Measurements from ENCODE around the gene MMS22L.

The MMS22L gene, protein sequence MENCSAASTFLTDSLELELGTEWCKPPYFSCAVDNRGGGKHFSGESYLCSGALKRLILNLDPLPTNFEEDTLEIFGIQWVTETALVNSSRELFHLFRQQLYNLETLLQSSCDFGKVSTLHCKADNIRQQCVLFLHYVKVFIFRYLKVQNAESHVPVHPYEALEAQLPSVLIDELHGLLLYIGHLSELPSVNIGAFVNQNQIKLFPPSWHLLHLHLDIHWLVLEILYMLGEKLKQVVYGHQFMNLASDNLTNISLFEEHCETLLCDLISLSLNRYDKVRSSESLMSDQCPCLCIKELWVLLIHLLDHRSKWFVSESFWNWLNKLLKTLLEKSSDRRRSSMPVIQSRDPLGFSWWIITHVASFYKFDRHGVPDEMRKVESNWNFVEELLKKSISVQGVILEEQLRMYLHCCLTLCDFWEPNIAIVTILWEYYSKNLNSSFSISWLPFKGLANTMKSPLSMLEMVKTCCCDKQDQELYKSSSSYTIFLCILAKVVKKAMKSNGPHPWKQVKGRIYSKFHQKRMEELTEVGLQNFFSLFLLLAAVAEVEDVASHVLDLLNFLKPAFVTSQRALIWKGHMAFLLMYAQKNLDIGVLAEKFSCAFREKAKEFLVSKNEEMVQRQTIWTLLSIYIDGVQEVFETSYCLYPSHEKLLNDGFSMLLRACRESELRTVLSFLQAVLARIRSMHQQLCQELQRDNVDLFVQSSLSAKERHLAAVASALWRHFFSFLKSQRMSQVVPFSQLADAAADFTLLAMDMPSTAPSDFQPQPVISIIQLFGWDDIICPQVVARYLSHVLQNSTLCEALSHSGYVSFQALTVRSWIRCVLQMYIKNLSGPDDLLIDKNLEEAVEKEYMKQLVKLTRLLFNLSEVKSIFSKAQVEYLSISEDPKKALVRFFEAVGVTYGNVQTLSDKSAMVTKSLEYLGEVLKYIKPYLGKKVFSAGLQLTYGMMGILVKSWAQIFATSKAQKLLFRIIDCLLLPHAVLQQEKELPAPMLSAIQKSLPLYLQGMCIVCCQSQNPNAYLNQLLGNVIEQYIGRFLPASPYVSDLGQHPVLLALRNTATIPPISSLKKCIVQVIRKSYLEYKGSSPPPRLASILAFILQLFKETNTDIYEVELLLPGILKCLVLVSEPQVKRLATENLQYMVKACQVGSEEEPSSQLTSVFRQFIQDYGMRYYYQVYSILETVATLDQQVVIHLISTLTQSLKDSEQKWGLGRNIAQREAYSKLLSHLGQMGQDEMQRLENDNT

DNA sequence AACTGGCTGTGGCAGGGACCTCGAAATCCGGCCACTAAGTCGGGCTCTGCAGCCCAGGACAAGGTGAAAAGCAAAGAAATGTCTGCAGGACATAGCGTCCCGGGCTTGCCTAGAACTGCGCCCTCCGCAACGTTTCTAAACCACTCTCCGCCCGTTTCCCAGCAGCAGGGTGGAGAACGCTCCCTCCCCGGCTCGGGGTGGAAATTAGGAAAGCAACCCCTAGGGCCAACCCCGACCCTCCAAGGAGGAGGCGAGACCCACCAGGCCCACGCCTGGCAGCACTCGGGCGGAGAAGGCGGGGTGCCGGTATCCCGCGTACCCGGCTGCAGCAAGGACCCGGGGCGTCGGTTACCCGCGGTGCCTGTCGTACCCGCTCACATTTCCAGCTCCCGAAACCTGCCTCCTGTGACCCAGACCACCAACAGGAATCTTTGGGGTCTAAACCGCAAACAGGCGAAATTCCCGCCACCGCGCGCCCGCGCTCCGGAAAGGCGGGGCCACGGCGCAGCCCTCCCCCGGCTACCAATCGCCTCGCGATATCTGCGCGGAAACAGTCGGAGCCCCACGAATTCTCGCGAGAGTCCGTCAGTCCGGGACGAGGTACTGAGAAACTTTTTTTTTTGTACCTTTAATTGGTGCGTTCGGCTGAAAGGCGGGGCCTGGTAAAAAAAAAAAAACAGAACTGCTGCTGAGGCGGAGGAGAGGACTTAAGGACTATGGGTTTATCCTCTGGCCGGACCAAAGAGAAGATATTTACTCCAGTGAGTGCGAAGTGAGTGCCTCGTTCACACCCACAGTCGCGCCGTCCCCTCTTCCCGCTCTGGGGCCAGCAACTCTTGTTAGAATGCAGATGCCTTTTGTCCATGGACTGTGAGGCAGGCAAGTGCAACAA, at the start of gene MMS22L:
Gene MMS22L (minus strand): TSS at position 491 of the 892 bp plus-strand sequence. CDS start 739 bp downstream, outside the sequence.
- DNase-seq, result peak; percentile 92
- peak within 1 kb of the TSS; percentile 92 for H3K4me3 Mint-ChIP-seq
- H3K27me3 Mint-ChIP-seq, result no peaks in the 10 kb centered on the region
- peaks cover 49% of the 10 kb centered on the region for H3K36me3 Mint-ChIP-seq (ENCODE audit: low read depth)
- no peaks in the 10 kb centered on the region for H3K9me3 Mint-ChIP-seq
- H3K27ac Mint-ChIP-seq, result peak within 1 kb of the TSS; percentile 90
- peaks cover 30% of the 10 kb centered on the region for H3K4me1 Mint-ChIP-seq (ENCODE audit: low read depth)

GRCh38 chr6:97322811-97323210, 39.8 kb upstream of the MMS22L start:
- Mint-ChIP-seq H3K4me1 (ENCODE audit: low read depth) (peaks cover 5% of the 10 kb centered on the region), H3K27ac (no peak overlapping the region), H3K27me3 (peaks cover 16% of the 10 kb centered on the region), H3K36me3 (ENCODE audit: low read depth) (no peaks in the 10 kb centered on the region), H3K9me3 (no peaks in the 10 kb centered on the region), H3K4me3 (no peak overlapping the region)
- no peak for DNase-seq

- H3K36me3 Mint-ChIP-seq (ENCODE audit: low read depth), result no peaks in the 10 kb centered on the region
- no peak overlapping the region for H3K27ac Mint-ChIP-seq
- H3K27me3 Mint-ChIP-seq, result peaks cover 10% of the 10 kb centered on the region
- no peak overlapping the region for H3K4me3 Mint-ChIP-seq
- no peaks in the 10 kb centered on the region for H3K9me3 Mint-ChIP-seq
- peaks cover 5% of the 10 kb centered on the region for H3K4me1 Mint-ChIP-seq (ENCODE audit: low read depth)
- DNase-seq, result no peak
Measured at GRCh38 chr6:97322226-97322625, 39.2 kb upstream of the MMS22L start.

DNA sequence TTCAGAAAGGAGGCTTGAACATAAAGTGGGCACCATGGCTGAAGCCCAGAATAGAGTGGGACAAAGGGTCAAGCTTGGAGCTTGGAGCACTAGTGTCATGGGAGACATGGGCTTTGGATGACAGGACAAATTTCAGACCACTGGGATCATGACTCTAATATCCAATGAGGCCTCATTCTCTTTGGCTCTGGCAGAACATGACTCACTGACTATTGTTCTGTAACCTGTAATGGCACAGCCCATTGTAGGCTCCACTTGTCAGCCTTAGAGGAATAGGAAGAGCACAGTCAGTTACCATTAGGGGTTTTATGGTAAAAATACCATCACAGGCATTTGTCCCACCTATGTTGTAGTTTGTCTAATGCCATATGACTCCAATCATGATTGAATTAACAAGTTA, 34.0 kb upstream of the MMS22L start:
- H3K4me3 Mint-ChIP-seq, result no peak overlapping the region
- no peaks in the 10 kb centered on the region for H3K9me3 Mint-ChIP-seq
- H3K27ac Mint-ChIP-seq, result no peak overlapping the region
- no peaks in the 10 kb centered on the region for H3K36me3 Mint-ChIP-seq (ENCODE audit: low read depth)
- no peak for DNase-seq
- H3K4me1 Mint-ChIP-seq (ENCODE audit: low read depth), result no peaks in the 10 kb centered on the region
- H3K27me3 Mint-ChIP-seq, result peaks cover 4% of the 10 kb centered on the region

DNA sequence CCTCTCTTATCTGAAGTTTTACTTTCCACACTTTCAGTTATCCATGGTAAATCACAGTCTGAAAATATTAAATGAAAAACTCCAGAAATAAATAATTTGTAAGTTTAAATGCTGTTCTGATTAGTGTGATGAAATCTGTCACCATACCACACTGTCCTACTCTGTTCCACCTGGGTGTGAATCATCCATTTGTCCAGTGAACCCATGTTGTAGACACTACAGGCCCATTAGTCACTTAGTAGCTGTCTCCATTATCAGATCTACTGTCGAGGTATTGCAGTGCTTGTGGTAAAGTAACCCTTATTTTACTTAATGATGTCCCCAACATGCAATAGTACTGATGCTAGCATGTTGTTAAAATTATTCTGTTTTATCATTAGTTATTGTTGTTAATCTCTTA, 29.2 kb upstream of the MMS22L start:
- Mint-ChIP-seq H3K4me1 (ENCODE audit: low read depth) (no peaks in the 10 kb centered on the region), H3K36me3 (ENCODE audit: low read depth) (no peaks in the 10 kb centered on the region), H3K27me3 (no peaks in the 10 kb centered on the region), H3K27ac (no peak overlapping the region), H3K4me3 (no peak overlapping the region), H3K9me3 (no peaks in the 10 kb centered on the region)
- DNase-seq, result no peak

- Mint-ChIP-seq H3K9me3 (no peaks in the 10 kb centered on the region), H3K36me3 (ENCODE audit: low read depth) (no peaks in the 10 kb centered on the region), H3K4me1 (ENCODE audit: low read depth) (no peaks in the 10 kb centered on the region), H3K27ac (no peak overlapping the region), H3K4me3 (no peak overlapping the region), H3K27me3 (peaks cover 15% of the 10 kb centered on the region)
- DNase-seq, result no peak
Measured at GRCh38 chr6:97306544-97307320, 23.7 kb upstream of the MMS22L start.

DNA sequence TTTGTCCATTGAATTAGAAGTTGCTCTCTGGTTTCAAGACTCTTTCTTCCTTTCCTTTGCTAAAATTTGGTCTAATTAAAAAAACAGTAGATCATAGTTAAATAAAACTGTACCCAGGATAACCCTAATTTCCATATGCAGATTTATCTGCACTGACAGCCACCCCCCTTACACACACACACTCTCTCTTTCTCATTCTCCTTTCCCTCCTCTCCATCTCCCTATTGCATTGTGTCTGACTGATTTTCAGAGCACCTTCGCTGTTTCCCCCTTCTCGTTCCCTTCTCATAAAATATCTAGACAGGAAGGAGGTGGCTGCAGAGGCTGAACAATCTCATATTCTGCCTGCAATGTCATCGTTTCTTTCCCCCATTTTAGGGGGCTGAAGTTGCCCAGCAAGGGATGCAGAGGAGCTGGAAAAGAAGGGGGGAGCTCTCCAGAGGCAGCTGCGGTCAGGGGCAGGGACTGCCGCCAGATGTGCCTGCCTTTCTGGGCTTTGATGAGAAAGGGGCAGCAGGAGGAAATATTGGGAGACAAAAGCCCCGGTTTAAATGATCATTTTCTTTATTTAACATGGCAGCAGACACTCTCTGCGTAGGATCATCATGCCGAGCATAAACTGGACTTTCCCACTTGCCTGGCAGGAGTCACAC, 22.5 kb upstream of the MMS22L start:
- no peak for DNase-seq
- H3K9me3 Mint-ChIP-seq, result no peaks in the 10 kb centered on the region
- no peaks in the 10 kb centered on the region for H3K36me3 Mint-ChIP-seq (ENCODE audit: low read depth)
- H3K4me3 Mint-ChIP-seq, result no peak overlapping the region
- H3K4me1 Mint-ChIP-seq (ENCODE audit: low read depth), result no peaks in the 10 kb centered on the region
- peaks cover 19% of the 10 kb centered on the region for H3K27me3 Mint-ChIP-seq
- no peak overlapping the region for H3K27ac Mint-ChIP-seq

DNA sequence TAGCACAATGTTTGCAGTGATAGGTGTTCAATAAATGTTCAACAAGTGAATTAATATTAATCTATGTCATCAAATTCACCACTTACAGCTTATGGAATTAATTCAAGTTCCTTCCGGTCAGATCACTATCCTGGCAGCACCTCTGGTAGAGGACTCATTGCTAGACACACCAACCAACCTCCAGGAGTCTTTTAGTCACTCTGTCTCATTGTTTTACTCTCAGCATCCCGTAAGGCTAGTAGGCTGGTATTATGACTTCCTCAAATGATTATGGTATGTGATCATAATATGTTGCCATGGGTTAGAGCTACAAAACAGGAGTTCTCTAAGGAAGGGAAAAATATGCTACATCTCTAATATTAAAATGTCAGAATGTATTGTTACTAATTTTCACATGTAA, 21.7 kb upstream of the MMS22L start:
- H3K9me3 Mint-ChIP-seq, result no peaks in the 10 kb centered on the region
- no peaks in the 10 kb centered on the region for H3K4me1 Mint-ChIP-seq (ENCODE audit: low read depth)
- DNase-seq, result no peak
- no peak overlapping the region for H3K27ac Mint-ChIP-seq
- no peak overlapping the region for H3K4me3 Mint-ChIP-seq
- H3K36me3 Mint-ChIP-seq (ENCODE audit: low read depth), result no peaks in the 10 kb centered on the region
- peaks cover 22% of the 10 kb centered on the region for H3K27me3 Mint-ChIP-seq

DNA sequence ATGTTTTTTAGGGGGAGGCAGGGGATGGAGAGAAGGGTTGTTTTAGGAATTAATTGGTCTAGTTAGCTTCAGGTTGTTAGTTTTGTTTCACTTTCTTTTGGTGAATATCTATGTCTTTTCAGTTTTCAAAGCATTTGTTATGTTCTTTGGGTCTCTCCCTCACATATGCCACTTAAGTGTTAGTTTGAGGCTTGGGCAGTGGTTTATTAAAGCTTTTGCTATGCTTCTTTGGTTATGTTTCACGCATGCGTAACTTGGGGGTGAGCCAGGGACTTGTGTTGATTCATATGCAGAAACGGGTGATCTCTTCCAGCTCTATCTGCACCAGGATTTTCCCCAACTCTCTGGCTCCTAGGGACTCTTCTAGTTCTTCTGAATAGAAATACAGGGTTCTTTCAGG, 11.4 kb upstream of the MMS22L start:
- Mint-ChIP-seq H3K4me1 (ENCODE audit: low read depth) (no peaks in the 10 kb centered on the region), H3K9me3 (no peaks in the 10 kb centered on the region), H3K27me3 (peaks cover 43% of the 10 kb centered on the region), H3K36me3 (ENCODE audit: low read depth) (no peaks in the 10 kb centered on the region), H3K4me3 (no peak overlapping the region), H3K27ac (no peak overlapping the region)
- DNase-seq, result no peak

DNA sequence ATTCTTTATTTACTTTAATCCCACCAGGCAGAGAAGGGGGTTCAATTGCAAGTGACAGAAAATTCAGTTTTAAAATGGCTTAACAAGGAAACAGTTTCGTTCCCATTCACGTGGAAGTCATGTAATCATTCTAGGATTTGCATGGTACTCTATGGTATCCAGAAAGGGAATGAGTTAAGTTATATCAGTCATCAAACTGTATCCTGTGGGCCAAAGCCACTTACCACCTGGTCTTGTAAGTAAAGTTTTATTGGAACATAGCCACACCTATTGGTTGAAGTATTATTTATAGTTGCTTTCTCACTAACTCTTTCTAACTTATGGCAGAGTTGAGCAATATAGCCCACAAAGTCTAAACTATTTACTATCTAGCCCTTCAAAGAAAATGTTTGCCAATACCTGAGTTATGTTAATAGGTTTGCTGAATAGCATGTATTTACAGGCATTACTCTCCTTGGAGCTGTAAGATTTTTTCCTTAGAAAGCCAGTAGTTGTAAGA, 10.2 kb upstream of the MMS22L start:
- no peak overlapping the region for H3K4me3 Mint-ChIP-seq
- H3K9me3 Mint-ChIP-seq, result no peaks in the 10 kb centered on the region
- no peak overlapping the region for H3K27ac Mint-ChIP-seq
- peaks cover 41% of the 10 kb centered on the region for H3K27me3 Mint-ChIP-seq
- DNase-seq, result no peak
- H3K36me3 Mint-ChIP-seq (ENCODE audit: low read depth), result no peaks in the 10 kb centered on the region
- H3K4me1 Mint-ChIP-seq (ENCODE audit: low read depth), result no peaks in the 10 kb centered on the region

DNA sequence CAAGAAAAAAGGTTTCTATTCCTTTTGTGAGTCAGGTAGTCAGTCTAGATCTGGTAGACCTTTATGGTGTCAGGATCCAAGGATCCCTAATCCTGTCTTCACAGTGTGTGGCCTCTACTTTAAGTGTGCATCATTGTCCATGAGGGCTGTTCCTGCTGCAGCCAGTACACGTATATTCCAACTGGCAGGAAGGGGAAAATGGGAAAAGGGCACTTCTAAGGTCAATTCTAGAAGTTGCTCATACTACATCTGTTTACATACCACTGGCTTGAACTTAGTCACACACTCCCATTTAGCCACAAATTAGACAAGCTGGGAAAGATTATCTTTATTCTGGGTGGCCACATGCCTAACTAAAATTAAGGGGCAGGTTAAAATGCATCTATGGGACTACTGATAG, 9.7 kb upstream of the MMS22L start:
- Mint-ChIP-seq H3K4me1 (ENCODE audit: low read depth) (no peaks in the 10 kb centered on the region), H3K27me3 (peaks cover 40% of the 10 kb centered on the region), H3K27ac (no peak overlapping the region), H3K9me3 (no peaks in the 10 kb centered on the region), H3K36me3 (ENCODE audit: low read depth) (no peaks in the 10 kb centered on the region), H3K4me3 (no peak overlapping the region)
- DNase-seq, result no peak

GRCh38 chr6:97291896-97292295, 8.9 kb upstream of the MMS22L start:
- no peak overlapping the region for H3K27ac Mint-ChIP-seq
- H3K36me3 Mint-ChIP-seq (ENCODE audit: low read depth), result no peaks in the 10 kb centered on the region
- no peak overlapping the region for H3K4me3 Mint-ChIP-seq
- H3K27me3 Mint-ChIP-seq, result peaks cover 39% of the 10 kb centered on the region
- no peaks in the 10 kb centered on the region for H3K4me1 Mint-ChIP-seq (ENCODE audit: low read depth)
- H3K9me3 Mint-ChIP-seq, result no peaks in the 10 kb centered on the region
- DNase-seq, result no peak

- DNase-seq, result no peak
- peaks cover 27% of the 10 kb centered on the region for H3K27me3 Mint-ChIP-seq
- H3K4me3 Mint-ChIP-seq, result no peak overlapping the region
- H3K9me3 Mint-ChIP-seq, result no peaks in the 10 kb centered on the region
- H3K36me3 Mint-ChIP-seq (ENCODE audit: low read depth), result no peaks in the 10 kb centered on the region
- H3K4me1 Mint-ChIP-seq (ENCODE audit: low read depth), result no peaks in the 10 kb centered on the region
- H3K27ac Mint-ChIP-seq, result no peak overlapping the region
Measured at GRCh38 chr6:97289332-97289731, 6.3 kb upstream of the MMS22L start.
